SK-MEL-5 (cell line): ENCODE results near the gene NRBF2. TPM values are rescaled to one million over a fixed set of nuclear protein-coding genes. Genes with fewer than 3 reads are reported as not detected.

ENCODE experiments used
- DNase-seq: peaks from one replicate; pipeline ENCODE4 v3.0.0-alpha.2; 2016; ENCODE audit warnings: low read depth, low spot score
- in situ Hi-C: cut with HindIII; loops from 2 replicates; pipeline ENCODE4 v1.10.0; 2016; ENCODE audit warnings: low sequenced_read_pairs, high pct_unique_total_duplicates, low pct_unique_long_range_greater_than_20kb
- total RNA-seq: library from RNA; depleted of rRNA; stranded (reverse); fragments of >200 nt; shearing (Covaris generic); gene quantifications from 2 replicates; pipeline ENCODE4 v1.2.3, GENCODE V29; 2014

Gene NRBF2
- total RNA-seq, 1 experiment from 2014 or later = 56.2 TPM

DNA sequence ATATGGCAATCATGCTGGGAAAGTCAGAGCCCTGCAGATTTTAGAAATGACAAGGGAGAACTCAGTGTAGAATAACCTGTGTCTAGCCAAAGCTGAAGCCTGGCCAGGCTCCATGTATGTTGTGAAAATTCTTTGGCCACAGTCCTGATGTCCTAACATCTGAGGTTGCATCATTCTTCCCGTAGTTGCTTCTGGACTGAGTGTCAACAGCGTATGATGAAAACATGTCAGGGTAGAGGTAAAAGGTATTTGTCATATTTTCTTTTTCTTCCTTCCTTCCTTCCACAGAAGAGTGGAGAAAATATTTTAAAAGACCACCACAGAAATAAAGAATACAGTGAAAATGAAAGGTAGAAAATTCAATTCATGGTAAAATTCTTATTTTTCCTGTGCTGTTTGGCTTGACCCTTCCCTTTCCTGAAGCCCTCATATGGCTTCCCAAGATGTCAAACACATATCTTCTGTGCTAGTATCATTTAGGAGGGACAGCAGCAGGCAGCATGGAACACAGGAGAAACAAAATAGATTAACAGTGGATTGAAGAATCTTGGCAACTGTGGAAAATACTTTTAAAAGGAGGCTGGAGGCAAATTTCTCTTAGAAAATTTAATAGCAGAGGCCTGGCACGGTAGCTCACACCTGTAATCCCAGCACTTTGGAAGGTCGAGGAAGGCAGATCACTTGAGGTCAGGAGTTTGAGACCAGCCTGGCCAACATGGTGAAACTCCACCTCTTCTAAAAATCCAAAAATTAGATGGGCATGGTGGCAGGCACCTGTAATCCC is 18.9 kb upstream of the NRBF2 start:
- in situ Hi-C loops = no loop called here
- no peak for DNase-seq

DNA sequence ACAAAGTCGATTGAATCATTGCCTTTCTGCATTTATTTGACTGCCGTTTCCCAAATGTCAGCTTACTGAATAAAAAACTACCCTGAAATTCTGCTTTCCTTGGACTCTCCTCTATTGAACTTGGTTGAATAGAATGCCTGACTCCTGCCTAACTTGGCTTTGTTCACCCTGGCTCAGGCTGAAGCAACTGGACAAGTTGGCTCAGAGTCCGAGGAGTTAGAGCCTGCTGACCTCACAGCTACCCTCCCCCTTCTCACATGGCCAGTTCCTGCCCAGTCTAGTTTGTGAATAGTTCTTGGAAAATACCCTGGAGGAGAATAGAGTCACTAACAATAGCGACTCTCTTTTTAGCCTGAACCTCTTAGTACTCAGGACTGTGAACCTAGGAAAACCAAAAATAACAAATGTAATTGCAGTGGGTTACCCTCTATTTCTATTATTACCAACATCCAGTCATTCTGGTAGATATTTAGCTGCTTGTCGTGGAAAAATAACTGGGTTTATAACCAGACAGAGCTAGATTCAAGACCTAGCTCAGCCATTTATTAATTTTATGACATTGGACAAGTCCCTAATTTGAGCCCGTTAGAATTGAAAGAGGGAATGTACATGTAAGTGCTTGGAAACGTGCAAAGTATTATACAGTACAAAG is 17.3 kb upstream of the NRBF2 start:
- DNase-seq = peak; percentile 96
- in situ Hi-C loops = no loop called here

DNA sequence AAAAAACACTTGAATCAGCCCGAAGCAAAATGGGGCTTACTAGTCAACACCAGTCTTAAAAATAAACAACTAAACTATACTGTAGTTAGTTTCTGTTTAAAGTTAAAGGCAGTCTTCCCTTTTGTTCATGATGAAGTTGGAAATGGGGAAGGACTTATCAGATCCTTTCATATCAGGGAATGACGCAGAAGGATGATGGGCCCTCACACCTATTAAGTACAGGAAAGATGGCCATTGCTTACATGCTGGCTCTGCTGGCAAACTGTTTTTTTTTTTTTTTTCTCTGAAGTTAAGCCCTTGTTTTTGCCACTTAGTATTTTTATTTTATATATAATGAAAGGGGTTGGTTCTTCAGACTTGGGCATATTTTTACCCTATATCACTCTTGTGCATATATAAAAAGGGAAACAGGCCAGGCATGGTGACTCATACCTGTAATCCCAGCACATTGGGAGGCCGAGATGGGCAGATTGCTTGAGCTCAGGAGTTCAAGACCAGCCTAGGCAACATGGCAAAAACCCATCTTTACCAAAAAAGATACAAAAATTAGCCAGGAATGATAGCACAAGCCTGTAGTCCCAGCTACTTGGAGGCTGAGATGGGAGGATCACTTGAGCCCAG is 16.6 kb upstream of the NRBF2 start:
- in situ Hi-C loops = no loop called here
- no peak for DNase-seq

DNA sequence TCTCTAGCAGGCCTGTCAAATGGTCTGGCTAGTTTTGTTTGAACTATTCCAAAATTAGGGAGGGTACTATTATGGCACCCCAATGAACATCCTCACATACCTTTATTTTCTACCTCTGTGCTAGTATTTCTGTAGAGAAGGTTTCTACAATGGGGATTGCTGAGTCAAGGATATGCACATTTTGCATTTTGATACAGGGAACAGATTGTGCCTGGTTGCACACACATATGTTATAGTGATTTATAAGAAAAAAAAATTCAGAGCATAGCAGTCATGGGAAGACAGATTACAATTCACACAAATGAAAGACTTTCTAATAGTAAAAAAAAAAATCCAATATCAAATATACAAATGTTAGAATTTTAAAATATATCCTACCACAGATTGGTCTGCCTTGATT is 14.1 kb upstream of the NRBF2 start:
- no peak for DNase-seq
- in situ Hi-C loops = no loop called here

DNA sequence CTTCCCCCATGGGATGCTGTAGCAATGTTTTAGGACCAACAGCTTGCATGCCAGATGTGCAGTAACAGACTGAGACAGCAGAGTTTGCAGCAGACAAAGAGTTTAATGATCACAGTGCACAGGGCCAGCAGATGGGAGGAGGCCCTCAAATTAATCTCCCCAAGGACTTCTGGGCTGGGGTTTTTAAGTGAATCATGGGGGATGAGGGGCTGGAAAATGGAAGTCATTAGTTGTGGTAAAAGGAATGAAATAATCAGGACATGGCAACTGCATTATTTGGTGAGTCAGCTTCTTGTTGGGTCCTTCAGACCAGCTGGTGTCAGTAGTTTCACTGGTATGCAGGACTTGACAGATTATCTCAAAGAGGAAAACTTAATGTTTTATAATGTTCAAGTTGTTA is 12.6 kb upstream of the NRBF2 start:
- in situ Hi-C loops = no loop called here
- DNase-seq = no peak

DNA sequence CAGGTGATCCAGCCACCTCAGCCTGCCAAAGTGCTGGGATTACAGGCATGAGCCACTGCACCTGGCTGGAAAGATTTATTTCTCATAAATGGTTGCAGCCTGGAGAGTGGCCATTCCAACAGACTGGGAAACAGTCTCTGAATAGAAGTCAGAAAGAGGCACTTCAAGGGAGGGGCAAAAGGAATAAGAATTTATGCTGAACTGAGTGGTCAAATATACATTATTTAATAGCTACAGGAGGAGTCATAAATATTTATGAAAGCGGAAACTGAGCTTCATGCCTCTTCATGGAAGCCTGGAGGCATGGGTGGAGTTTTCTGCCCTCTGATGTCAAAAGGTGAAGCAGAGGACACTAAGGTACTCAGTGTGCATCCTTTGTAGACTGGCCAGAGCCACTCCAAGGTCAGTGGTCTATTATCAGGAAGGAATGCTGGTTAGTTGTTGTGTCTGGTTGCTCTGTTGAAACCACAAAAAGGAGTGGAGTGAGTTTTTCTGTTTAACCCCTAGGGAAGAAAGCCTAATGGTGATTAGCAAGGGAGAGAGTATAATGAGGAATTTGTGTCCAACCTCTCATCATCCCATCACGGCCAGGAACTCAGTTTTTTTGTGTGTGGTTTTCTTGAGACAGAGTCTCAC is 9.3 kb upstream of the NRBF2 start:
- DNase-seq = no peak
- in situ Hi-C loops = no loop called here

DNA sequence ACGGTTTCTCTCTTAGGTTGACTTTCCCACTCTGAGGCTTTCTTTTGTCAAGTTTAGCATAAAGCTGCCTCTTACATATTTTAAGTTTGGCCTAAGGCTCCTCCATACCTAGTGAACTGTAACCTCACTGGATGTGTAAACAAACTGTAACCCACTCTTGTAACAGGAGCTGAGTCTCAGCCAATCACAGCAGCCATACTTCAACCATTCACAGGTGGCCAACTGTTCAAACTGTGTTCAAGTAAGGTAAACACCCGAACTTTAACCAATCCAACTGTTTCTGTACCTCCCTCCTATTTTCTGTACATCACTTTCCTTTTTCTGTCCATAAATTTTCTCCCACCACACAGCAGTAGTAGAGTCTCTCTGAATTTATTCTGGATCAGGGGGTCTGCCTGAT is 7.7 kb upstream of the NRBF2 start:
- in situ Hi-C loops = no loop called here

DNA sequence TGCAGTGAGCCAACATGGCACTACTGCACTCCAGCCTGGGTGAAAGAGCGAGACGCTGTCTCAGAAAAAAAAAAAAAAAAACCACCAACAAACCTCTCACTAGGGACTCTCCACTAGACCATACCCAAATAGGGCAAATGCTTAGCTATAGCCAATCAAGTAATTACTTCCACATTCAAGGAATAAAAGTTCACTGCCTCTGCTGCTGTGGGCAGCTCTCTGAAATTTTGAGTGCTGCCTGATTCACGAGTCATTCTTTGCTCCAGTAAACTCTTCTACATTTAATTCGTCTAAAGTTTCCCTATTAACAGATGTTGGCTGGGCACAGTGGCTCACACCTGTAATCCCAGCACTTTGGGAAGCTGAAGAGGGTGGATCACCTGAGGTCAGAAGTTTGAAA is 4.7 kb upstream of the NRBF2 start:
- in situ Hi-C loops = no loop called here
- DNase-seq = no peak

More for the DNA sequence above, 7.7 kb upstream of the NRBF2 start:
- DNase-seq = no peak

DNA sequence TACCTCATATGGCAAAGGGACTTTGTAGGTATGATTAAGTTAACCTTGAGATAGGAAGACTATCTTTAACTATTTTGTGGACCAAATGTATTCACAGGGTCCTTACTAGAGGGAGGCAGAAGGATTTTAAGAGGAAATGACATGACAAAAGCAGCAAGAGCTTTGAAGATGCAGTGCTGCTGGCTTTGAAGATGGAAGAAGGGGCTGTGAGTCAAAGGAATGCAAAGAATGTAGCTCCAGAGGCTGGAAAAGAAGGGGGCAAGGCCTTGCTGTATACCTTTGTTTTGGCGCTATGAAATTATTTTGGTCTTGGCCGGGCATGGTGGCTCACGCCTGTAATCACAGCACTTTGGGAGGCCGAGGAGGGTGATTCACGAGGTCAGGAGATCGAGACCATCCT is 3.2 kb upstream of the NRBF2 start:
- DNase-seq = no peak
- in situ Hi-C loops = no loop called here

DNA sequence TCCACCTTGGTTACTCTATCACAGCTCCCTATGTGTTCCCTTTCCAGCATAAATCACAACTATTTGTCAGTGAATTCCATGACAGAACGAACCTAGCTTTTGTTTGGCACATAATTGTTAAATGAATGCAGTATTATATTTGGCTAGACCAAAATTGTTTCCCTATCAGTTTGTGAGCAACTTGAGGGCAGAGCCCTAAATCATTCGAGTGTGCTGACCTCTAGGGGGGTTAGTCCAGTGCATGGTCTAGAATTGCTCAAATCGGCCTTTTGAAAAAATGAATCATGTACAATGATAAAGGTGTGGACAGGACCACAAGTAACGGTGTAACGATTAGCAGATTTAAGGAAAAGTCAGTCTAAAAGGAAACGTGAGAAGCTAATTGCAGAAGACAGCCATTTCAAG is 475 bp upstream of the NRBF2 start:
- in situ Hi-C loops = no loop called here

DNA sequence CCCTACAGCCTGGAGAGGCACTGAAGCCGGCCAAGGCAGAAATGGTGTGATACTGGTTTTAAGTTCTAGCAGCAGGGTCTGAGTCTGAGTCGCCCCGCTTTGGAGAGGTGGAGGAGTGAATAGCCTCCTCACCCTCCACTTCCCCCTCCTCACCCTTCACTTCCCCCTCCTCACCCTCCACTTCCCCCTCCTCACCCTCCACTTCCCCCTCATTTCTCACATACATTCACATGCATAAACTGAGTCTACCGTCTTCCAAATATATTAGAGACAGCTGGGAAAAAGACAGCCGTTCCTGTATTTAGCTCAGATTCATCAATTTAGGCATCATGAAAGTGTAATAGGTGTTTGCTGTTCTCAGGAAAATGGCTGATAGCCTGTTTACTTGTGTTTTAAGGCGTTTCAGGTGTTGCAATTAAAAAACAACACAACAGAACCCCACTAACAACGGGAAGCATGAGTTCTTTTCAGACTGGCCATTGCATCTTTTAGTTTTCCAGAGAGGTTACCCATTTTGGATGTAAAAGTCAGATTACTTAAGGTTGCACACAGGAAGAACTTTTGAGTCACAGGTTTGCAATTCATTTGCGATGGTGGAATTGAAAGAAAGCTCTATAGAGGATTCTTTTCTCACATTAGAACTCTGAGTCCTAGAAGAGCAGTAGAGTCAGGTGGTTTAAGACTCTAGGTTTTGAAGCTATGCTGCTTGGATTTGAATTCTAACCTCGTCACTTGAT is 861 bp downstream of the NRBF2 start:
- peak; percentile 32 for DNase-seq
- in situ Hi-C loops = no loop called here

More for the DNA sequence above, 475 bp upstream of the NRBF2 start:
- DNase-seq = no peak

DNA sequence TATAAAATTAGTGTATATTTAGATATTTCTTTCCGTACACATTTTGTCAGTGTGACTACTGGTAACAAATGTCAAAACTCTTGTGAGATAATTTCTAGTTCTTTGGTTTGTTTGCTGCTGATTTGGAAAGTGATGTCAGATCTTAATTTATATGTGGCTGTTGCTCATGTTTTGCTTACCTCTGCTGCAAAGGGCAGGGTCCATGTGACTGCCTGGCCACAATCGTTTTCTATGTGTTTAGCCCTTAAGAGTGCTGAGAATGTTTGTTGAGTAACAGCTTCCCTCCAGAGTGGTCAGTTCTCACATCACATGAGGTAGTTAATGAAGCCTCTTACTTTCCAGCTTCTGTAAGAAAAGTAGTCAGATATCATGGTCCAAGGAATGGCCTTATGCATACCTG is 4.2 kb downstream of the NRBF2 start:
- in situ Hi-C loops = no loop called here
- DNase-seq = peak; percentile 95

DNA sequence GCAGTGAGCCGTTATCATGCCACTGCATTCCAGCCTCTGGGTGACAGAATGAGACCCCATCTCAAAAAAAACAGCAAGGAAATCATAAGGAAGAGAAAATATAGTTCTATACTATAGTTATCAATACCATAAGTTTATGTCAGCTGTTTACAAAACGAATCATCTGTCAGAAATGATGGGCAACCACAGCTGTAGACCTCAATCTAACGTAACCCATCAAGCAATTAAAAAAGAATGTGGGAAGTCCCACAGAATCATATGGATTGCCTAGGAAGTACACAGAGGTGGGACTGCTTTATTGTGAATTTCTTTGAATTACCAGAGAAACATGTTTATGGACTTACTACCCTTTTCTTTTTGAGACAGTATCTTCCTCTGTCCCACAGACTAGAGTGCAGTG is 6.9 kb downstream of the NRBF2 start:
- no peak for DNase-seq
- in situ Hi-C loops = no loop called here

DNA sequence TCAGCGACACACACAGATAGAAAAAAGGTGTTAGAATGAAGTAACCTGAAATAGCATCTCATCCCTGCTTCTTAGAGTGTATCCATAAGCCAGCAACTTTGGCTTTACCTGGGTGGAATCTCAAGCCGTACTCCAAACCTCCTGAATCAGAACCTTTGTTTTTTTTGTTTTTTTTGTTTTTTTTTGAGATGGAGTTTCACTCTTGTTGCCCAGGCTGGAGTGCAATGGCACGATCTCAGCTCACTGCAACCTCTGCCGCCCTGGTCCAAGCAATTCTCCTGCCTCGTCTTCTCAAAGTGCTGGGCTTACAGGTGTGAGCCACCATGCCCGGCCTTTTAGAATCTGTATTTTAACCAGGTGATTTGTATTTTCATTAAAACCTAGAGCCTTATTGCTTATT is 9.0 kb downstream of the NRBF2 start:
- no peak for DNase-seq
- in situ Hi-C loops = no loop called here

DNA sequence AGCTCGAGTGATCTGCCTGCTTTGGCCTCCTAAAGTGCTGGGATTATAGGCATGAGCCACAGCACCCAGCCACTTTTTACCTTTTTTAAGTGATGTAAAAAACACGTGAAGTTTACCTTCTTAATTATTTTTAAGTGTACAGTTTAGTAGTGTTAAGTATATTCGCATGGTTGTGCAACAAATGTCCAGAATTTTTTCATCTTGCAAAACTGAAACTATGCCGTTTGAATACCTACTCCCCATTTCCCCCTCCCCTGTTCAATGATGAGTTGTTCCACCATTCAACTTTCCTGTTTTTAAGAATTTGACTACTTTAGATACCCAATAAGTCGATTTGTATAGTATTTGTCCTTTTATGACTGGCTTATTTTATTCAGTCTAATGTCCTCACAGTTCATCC is 10.9 kb downstream of the NRBF2 start:
- in situ Hi-C loops = no loop called here
- no peak for DNase-seq

DNA sequence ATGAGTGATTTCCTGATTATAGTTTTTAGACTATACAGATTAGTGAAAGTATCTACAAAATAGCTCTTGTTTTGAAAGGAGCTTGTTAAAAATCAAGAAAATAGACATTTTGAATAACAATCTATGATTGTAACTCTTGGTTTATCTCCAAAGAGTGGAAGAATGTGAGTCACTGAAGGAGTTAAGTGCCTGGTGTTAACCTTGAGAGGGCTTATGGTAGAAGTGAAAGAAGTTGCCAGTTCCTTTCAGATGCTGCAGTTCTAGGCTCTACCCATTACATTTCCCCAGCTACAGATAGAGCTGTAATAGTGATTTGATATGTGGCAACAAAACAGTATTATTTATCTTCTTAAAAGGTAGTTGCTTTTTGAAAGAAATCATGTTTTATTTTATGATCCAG is 12.7 kb downstream of the NRBF2 start:
- DNase-seq = no peak
- in situ Hi-C loops = no loop called here

DNA sequence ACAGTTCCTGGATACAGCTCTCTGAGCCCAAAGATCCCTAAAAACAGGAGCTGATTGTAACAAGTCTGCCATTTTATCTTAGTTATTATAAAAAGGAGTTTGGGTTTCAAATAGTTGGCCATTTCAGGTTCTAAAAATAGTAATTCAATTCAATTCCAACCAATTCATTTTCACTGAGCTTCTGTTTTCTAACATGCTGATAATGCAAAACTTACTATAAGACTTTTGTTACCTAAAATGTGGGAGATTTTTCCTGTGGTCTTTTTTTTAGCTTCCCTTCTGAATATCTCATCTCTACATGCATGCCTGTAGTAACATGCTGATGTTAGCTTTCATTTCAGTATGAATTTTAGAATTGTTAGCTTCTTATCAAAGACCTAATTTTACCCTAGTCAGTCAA is 13.4 kb downstream of the NRBF2 start:
- in situ Hi-C loops = no loop called here
- DNase-seq = no peak

DNA sequence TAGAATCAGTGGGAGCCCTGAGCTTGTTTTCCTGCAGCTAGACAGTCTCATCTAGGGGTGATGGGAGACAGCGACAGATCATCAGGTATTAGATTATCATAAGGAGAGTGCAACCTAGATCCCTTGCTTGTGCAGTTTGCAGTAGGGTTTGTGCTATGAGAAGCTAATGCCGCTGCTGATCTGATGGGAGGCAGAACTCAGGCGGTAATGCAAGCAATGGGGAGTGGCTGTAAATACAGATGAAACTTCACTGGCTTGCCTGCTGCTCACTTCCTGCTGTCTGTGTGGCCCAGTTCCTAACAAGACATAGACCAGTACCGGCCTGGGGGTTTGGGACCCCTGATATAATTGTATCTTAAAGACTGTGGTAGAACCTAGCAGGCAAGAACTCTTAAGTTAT is 17.6 kb downstream of the NRBF2 start:
- in situ Hi-C loops = loop anchor here (25.0 kb wide), 1 partner anchor 562 kb away; no protein-coding TSS in a partner anchor
- DNase-seq = no peak
